HepG2 (cell line): Measurements from ENCODE around the gene SCAPER. TPM values are rescaled to one million over a fixed set of nuclear protein-coding genes. Genes with fewer than 3 reads are reported as not detected.

Experiments used
- ATAC-seq: fragments of 200-7000 bp; cut with Tn5 transposase; 3 replicates; pipeline ENCODE4 v1.9.1; 2020; ENCODE audit warnings: mild to moderate bottlenecking, moderate library complexity
- BruUV-seq: library from RNA; stranded (reverse); fragments of 400-500 nt; replicated peaks from 2 replicates; lab custom pipeline; 2021; lab: Mats Ljungman, UMichigan
- CTCF ChIA-PET: fragments of 300-600 bp; formaldehyde crosslinking; extraction: SDS; loops from one replicate; lab custom pipeline; 2021; ENCODE audit warnings: low total read pairs, inconsistent platforms, low intra/inter-chr PET ratio; lab: Yijun Ruan, JAX
- POLR2A ChIA-PET: fragments of 350-600 bp; sonication (Branson Sonifier 250); formaldehyde crosslinking; loops from one replicate; lab custom pipeline; 2020; ENCODE audit warnings: antibody characterized with exemption, inconsistent platforms; lab: Yijun Ruan, JAX
- DNase-seq: peaks from one replicate; pipeline ENCODE4 v3.0.0-alpha.2; 2015; ENCODE audit warnings: low spot score
- FAIRE-seq: peaks from 3 replicates; lab custom pipeline; 2011; peaks lifted over from hg19 to GRCh38; lab: Jason Lieb, UNC
- H2AFZ ChIP-seq: one replicate; pipeline ENCODE4 v1.6.1; 2011; ENCODE audit warnings: low read length, inconsistent platforms
- H3K27ac ChIP-seq: fragments of 300-600 bp; 3 replicates; pipeline ENCODE4 v1.8.0; 2011; ENCODE audit warnings: mixed run types, mild to moderate bottlenecking, mixed read lengths, low read length, inconsistent platforms; ENCODE audit not compliant: insufficient read depth; ENCODE audit errors: extremely low read length
- H3K27me3 ChIP-seq, 2 experiments: fragments of 200-600 bp in 1 of 2; 2 replicates in 1 of 2; 3 replicates in 1 of 2; pipeline versions ENCODE4 v1.6.0 to v1.8.0; 2011; ENCODE audit warnings: low read length in 2 of 2, mild to moderate bottlenecking in 2 of 2, moderate library complexity in 2 of 2, inconsistent platforms in 1 of 2; ENCODE audit not compliant: insufficient read depth in 2 of 2, control insufficient read depth in 1 of 2
- H3K36me3 ChIP-seq, 2 experiments: fragments of 200-600 bp in 1 of 2; replicated peaks in 1 of 2; 2 replicates in 1 of 2; 3 replicates in 1 of 2; pipeline versions ENCODE4 v1.5.1 to v1.8.0; 2011; ENCODE audit warnings: low read length in 2 of 2, inconsistent platforms in 1 of 2; ENCODE audit not compliant: insufficient read depth in 2 of 2, control insufficient read depth in 1 of 2
- H3K4me1 ChIP-seq: 2 replicates; pipeline ENCODE4 v1.5.1; 2012; ENCODE audit warnings: low read length, inconsistent platforms; ENCODE audit not compliant: insufficient read depth
- H3K4me2 ChIP-seq: 2 replicates; pipeline ENCODE4 v1.6.0; 2011; ENCODE audit warnings: low read depth, low read length, inconsistent platforms
- H3K4me3 ChIP-seq, 3 experiments: fragments of 200-600 bp in 1 of 3; sonication (generic), shearing (Covaris generic) in 1 of 3; replicated peaks in 1 of 3; 2 replicates each; pipeline ENCODE4 v1.5.1; 2011 to 2016; ENCODE audit warnings: low read length in 3 of 3, inconsistent platforms in 2 of 3, low read depth in 2 of 3, mild to moderate bottlenecking in 2 of 3, control low read depth in 1 of 3, mixed read lengths in 1 of 3; ENCODE audit not compliant: insufficient read depth in 1 of 3
- H3K79me2 ChIP-seq: one replicate; pipeline ENCODE4 v1.6.1; 2011; ENCODE audit warnings: low read length, inconsistent platforms; ENCODE audit not compliant: insufficient read depth
- H3K9ac ChIP-seq: 2 replicates; pipeline ENCODE4 v1.6.0; 2011; ENCODE audit warnings: mild to moderate bottlenecking, low read depth, low read length, inconsistent platforms; ENCODE audit not compliant: insufficient read depth
- H3K9me3 ChIP-seq: 2 replicates; pipeline ENCODE4 v1.5.1; 2012; ENCODE audit warnings: mild to moderate bottlenecking, low read length
- H4K20me1 ChIP-seq: 2 replicates; pipeline ENCODE4 v1.6.0; 2011; ENCODE audit warnings: inconsistent platforms, mild to moderate bottlenecking, low read length, moderate library complexity; ENCODE audit not compliant: insufficient read depth
- CREM ChIP-seq, 2 experiments: sonication (generic) in 1 of 2; formaldehyde crosslinking in 1 of 2; IDR thresholded peaks; 2 replicates each; pipeline versions ENCODE4 v1.4.0 to v1.6.1; 2016 to 2020; ENCODE audit warnings: antibody characterized with exemption in 1 of 2, mild to moderate bottlenecking in 1 of 2, missing genetic modification reagents in 1 of 2
- FIP1L1 ChIP-seq: fragments of 200-400 bp; formaldehyde crosslinking; IDR thresholded peaks from 2 replicates; pipeline ENCODE4 v1.6.1; 2018; ENCODE audit warnings: low read depth, mild to moderate bottlenecking, low read length, moderate library complexity, borderline replicate concordance; ENCODE audit not compliant: insufficient read depth
- PREB ChIP-seq: sonication (generic); formaldehyde crosslinking; IDR thresholded peaks from 2 replicates; pipeline ENCODE4 v1.4.0; 2020; ENCODE audit warnings: missing genetic modification reagents
- RNF219 ChIP-seq: sonication (generic); formaldehyde crosslinking; IDR thresholded peaks from 2 replicates; pipeline ENCODE4 v1.5.0; 2020; ENCODE audit warnings: mild to moderate bottlenecking, missing genetic modification reagents
- WIZ ChIP-seq: sonication (generic); formaldehyde crosslinking; IDR thresholded peaks from 2 replicates; pipeline ENCODE4 v1.5.1; 2020; ENCODE audit warnings: mild to moderate bottlenecking, missing genetic modification reagents
- ZBED4 ChIP-seq: sonication (generic); formaldehyde crosslinking; IDR thresholded peaks from 2 replicates; pipeline ENCODE4 v1.4.0; 2020; ENCODE audit warnings: missing genetic modification reagents, borderline replicate concordance
- ZBTB49 ChIP-seq: sonication (generic); formaldehyde crosslinking; IDR thresholded peaks from 2 replicates; pipeline ENCODE4 v1.4.0; 2020; ENCODE audit warnings: missing genetic modification reagents, borderline replicate concordance
- ZNF317 ChIP-seq: sonication (generic); formaldehyde crosslinking; IDR thresholded peaks from 2 replicates; pipeline ENCODE4 v1.5.0; 2020; ENCODE audit warnings: mild to moderate bottlenecking, missing genetic modification reagents
- ZNF510 ChIP-seq: sonication (generic); formaldehyde crosslinking; IDR thresholded peaks from 2 replicates; pipeline ENCODE4 v1.4.0; 2020; ENCODE audit warnings: low read depth, mild to moderate bottlenecking, missing genetic modification reagents
- ZNF605 ChIP-seq: sonication (generic); formaldehyde crosslinking; IDR thresholded peaks from 2 replicates; pipeline ENCODE4 v1.8.0; 2022; ENCODE audit warnings: mild to moderate bottlenecking, missing genetic modification reagents
- WGBS: methylation state at CpG from one replicate; pipeline ENCODE4 v1.1.6; 2017; ENCODE audit warnings: low lambda C conversion rate; 5-methylcytosine and 5-hydroxymethylcytosine counted together
- in situ Hi-C: cut with HindIII; loops from 2 replicates; pipeline ENCODE4 v1.10.0; 2017; ENCODE audit warnings: low pct_unique_long_range_greater_than_20kb; ENCODE audit not compliant: extremely low pct_ligation_motif_present
- intact Hi-C: fragments of 100-400 bp; cut with micrococcal nuclease; formaldehyde crosslinking; loops from one replicate; pipeline ENCODE4 v1.10.0; 2022; ENCODE audit not compliant: unreplicated experiment
- polyA plus RNA-seq, 8 experiments: library from polyadenylated mRNA; depleted of rRNA in 3 of 8; stranded (reverse) in 7 of 8; unstranded in 1 of 8; fragments of >200 nt; fragmentation: Illumina TruSeq in 4 of 8; extraction: Trizol in 4 of 8; gene quantifications; 2 replicates each; pipeline versions ENCODE4 v1.2.1 to v1.2.3, GENCODE V29; 2011 to 2016; ENCODE audit warnings: low read depth in 4 of 8, missing spikeins in 1 of 8, mixed read lengths in 1 of 8; ENCODE audit not compliant: insufficient read depth in 1 of 8
- total RNA-seq, 5 experiments: library from RNA; depleted of rRNA; stranded (reverse); fragments of >200 nt; fragmentation: Illumina TruSeq; extraction: Trizol; gene quantifications; 2 replicates each; pipeline ENCODE4 v1.2.3, GENCODE V29; 2016; ENCODE audit warnings: low read depth in 1 of 5

SCAPER gene
- total and polyA plus RNA-seq, 2 of the 13 experiments (the other 11 are each of a cell fraction or from before 2014, with no cell fraction given): 4.3 to 10.5 TPM

GRCh38 chr15:76931397-76932134 lies 26.4 kb upstream of the SCAPER start, which contains the start of gene RCN2 (continued):
- 0 out of 2 replicates have a peak, but pooled peaks have one; percentile 32 for TF ChIP-seq ZBED4 (CRISPR knock-in tag)
- TF ChIP-seq WIZ: peak; percentile 36; the same call in 1 of the 2 replicates

GRCh38 chr15:76930831-76931396 lies 25.8 kb upstream of the SCAPER start:
- no peaks in the 10 kb centered on the region for H3K9me3 ChIP-seq
- H3K9ac ChIP-seq: peak overlapping the region; percentile 84
- H3K27ac ChIP-seq: peak overlapping the region; percentile 75
- peak overlapping the region; percentile 62 to 95 (median 87) for H3K4me3 ChIP-seq
- H3K79me2 ChIP-seq: peaks cover 19% of the 10 kb centered on the region
- H3K4me1 ChIP-seq: peaks cover 36% of the 10 kb centered on the region
- DNase-seq (no peak), ATAC-seq (no peak), FAIRE-seq (peak; percentile 26)
- H2AFZ ChIP-seq: peak overlapping the region; percentile 79
- H3K36me3 ChIP-seq: peaks cover 2 to 6% of the 10 kb centered on the region in 2 experiments; a peak in 2 of 5 replicates
- WGBS: 3% methylated on average over 7 of the region's 7 CpGs
- ChIA-PET POLR2A (interaction anchor here (1.0 to 2.1 kb wide), 7 partner anchors 11 to 140 kb away, joined by 3 to 28 read pairs (median 4); partner anchors contain the start of genes SCAPER and TSPAN3), CTCF (no interaction called here)
- no peaks in the 10 kb centered on the region; a peak in 1 of 5 replicates for H3K27me3 ChIP-seq
- peak overlapping the region; percentile 95 for H3K4me2 ChIP-seq
- TSS peak; percentile 96 for BruUV-seq
- intact Hi-C loops (no loop called here), in situ Hi-C loops (no loop called here)
- H4K20me1 ChIP-seq: no peaks in the 10 kb centered on the region
- TF ChIP-seq PREB (no peak), CREM (IDR thresholded peaks at IDR 0.05) (peak; percentile 31; the same call in 1 of the 2 replicates), CREM (CRISPR knock-in tag; IDR thresholded peaks at IDR 0.05) (no peak), FIP1L1 (no peak), ZNF510 (CRISPR knock-in tag) (no peak), ZBTB49 (CRISPR knock-in tag) (no peak), ZNF317 (CRISPR knock-in tag) (no peak), RNF219 (no peak), ZNF605 (CRISPR knock-in tag) (no peak)
